Naive thymus-derived CD8-positive, alpha-beta T cell (primary cell): ENCODE measurements around the gene RAPGEF3. TPM values are rescaled to one million over a fixed set of nuclear protein-coding genes. Genes with fewer than 3 reads are reported as not detected.
A peak's percentile ranks its signal among the peaks of the same experiment; 100 is the strongest.

Experiments
- ATAC-seq, 2 donors: fragments of 150-1000 bp; cut with Tn5 transposase in 1 of 2; sonication (Bioruptor Pico), chemical (Tn5 transposase) in 1 of 2; 1 replicate in 1 of 2; 2 replicates in 1 of 2; pipeline ENCODE4 v1.10.0; 2021; ENCODE audit warnings: mild to moderate bottlenecking in 2 of 2, moderate library complexity in 2 of 2
- POLR2A ChIA-PET: fragments of 350-600 bp; sonication (Branson Sonifier 250); formaldehyde crosslinking; loops from one replicate; lab custom pipeline; 2021; ENCODE audit warnings: antibody characterized with exemption; lab: Charles Lee
- DNase-seq, 10 donors: peaks; one replicate each; pipeline versions ENCODE4 v3.0.0 to v3.0.0-alpha.2; 2020 to 2022
- H3K27ac Mint-ChIP-seq, 10 donors: one replicate each; pipeline ENCODE4 v1.8.0; 2020 to 2022; ENCODE audit warnings: mild to moderate bottlenecking in 10 of 10, mixed read lengths in 10 of 10, moderate library complexity in 4 of 10, inconsistent platforms in 1 of 10
- H3K27me3 Mint-ChIP-seq, 5 donors: one replicate each; pipeline ENCODE4 v1.8.0; 2021 to 2022; ENCODE audit warnings: mixed read lengths in 5 of 5
- H3K36me3 Mint-ChIP-seq, 3 donors: one replicate each; pipeline ENCODE4 v1.8.0; 2020 to 2022; ENCODE audit warnings: mixed read lengths in 3 of 3, mild to moderate bottlenecking in 2 of 3, inconsistent platforms in 1 of 3
- H3K4me1 Mint-ChIP-seq, 4 donors: one replicate each; pipeline ENCODE4 v1.8.0; 2021 to 2022; ENCODE audit warnings: mixed read lengths in 4 of 4
- H3K4me3 Mint-ChIP-seq, 10 donors: one replicate each; pipeline ENCODE4 v1.8.0; 2020 to 2022; ENCODE audit warnings: mild to moderate bottlenecking in 10 of 10, mixed read lengths in 10 of 10, moderate library complexity in 6 of 10, inconsistent platforms in 1 of 10
- H3K9me3 Mint-ChIP-seq, 9 donors: one replicate each; pipeline ENCODE4 v1.8.0; 2020 to 2022; ENCODE audit warnings: mixed read lengths in 9 of 9, mild to moderate bottlenecking in 3 of 9, inconsistent platforms in 1 of 9, moderate library complexity in 1 of 9
- polyA plus RNA-seq, 3 donors: library from polyadenylated mRNA; unstranded; fragments of 300-500 nt; fragmentation: Illumina TruSeq; gene quantifications; one replicate each; pipeline ENCODE4 v1.2.3, GENCODE V29; 2021
- total RNA-seq, 8 experiments: library from RNA in 2 of 8; stranded (reverse) in 2 of 8; gene quantifications; one replicate each; pipeline ENCODE4 v1.2.3 and lab custom pipeline; 2021 to 2026

RAPGEF3 gene
- total and polyA plus RNA-seq, 5 experiments from 2014 or later = 0.08 to 0.65 (median 0.27) TPM

DNA sequence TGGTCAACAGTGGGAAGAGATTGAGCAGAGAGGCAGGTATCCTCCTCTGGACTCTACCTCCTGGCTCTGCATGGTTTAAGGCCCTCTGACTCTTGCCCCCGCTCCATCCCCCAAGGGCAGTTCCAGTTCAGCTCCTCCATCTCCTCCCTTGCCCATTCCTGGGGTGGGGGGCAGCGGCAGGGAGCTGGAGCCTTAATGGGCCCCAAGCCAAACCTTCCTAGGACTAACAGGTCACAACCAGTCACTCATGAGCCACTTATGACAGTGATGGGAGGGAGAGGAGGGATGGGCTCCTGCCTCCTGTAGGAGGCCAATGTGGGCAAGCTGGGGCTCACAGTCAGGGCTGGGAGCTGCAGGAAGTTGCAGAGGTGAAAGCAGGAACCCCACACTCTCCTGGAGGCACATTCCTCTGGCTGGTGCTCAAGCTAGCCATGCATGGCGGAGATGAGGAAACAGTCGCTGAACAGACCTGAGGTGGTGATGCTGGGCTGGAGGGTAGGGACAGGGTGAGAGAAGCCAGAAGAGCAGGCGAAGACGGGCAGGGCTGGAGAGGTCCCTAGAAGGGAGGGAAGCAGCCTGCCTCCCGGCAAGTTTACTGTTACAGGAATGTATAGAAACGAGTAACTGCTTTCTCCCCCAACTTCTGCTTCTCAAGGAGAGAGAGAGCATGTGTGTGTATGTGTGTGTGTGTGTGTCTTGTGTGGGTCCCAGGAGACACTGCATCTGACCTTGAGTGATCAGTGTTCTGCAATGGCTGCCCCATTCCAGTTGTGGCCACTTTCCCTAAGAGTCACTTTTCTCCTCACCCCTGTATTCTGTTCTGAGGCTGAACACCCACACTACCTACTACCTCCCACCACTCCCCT, 5.0 kb upstream of the RAPGEF3 start:
- Mint-ChIP-seq H3K27me3 (no peaks in the 10 kb centered on the region), H3K9me3 (no peaks in the 10 kb centered on the region), H3K27ac (peak overlapping the region in 4 of 10 donors; percentile 9 to 22 (median 16)), H3K4me3 (no peak overlapping the region), H3K4me1 (peaks cover 18 to 36% (median 33%) of the 10 kb centered on the region in 4 donors), H3K36me3 (no peaks in the 10 kb centered on the region)
- ATAC-seq = no peak
- POLR2A ChIA-PET = no interaction called here
- no peak for DNase-seq

- POLR2A ChIA-PET = no interaction called here
These were observed 4.3 kb upstream of the RAPGEF3 start for GRCh38 chr12:47762850-47763465.

GRCh38 chr12:47758584-47758833, 171 bp downstream of the RAPGEF3 start:
- Mint-ChIP-seq H3K27ac (peak overlapping the region in 2 of 10 donors; percentile 64 to 73), H3K27me3 (no peaks in the 10 kb centered on the region), H3K4me3 (peak overlapping the region; percentile 66 to 83 (median 75)), H3K9me3 (no peaks in the 10 kb centered on the region), H3K36me3 (no peaks in the 10 kb centered on the region), H3K4me1 (peaks cover 9 to 46% (median 33%) of the 10 kb centered on the region in 4 donors)
- ATAC-seq (no peak), DNase-seq (no peak)
- POLR2A ChIA-PET = interaction anchor here (1.0 to 4.2 kb wide), 4 partner anchors 11 to 54 kb away, joined by 3 to 22 read pairs (median 4); partner anchors contain the start of gene SLC48A1

More at GRCh38 chr12:47762850-47763465, 4.3 kb upstream of the RAPGEF3 start:
- Mint-ChIP-seq H3K4me3 (no peak overlapping the region), H3K4me1 (peaks cover 21 to 41% (median 39%) of the 10 kb centered on the region in 4 donors), H3K9me3 (no peaks in the 10 kb centered on the region), H3K27ac (peak overlapping the region in 1 of 10 donors; percentile 22), H3K36me3 (no peaks in the 10 kb centered on the region), H3K27me3 (no peaks in the 10 kb centered on the region)
- DNase-seq (no peak), ATAC-seq (no peak)

- DNase-seq = no peak
- H3K27ac Mint-ChIP-seq = peak overlapping the region in 6 of 10 donors; percentile 1 to 73 (median 30)
- peaks cover 8 to 48% (median 33%) of the 10 kb centered on the region in 4 donors for H3K4me1 Mint-ChIP-seq
- peak overlapping the region; percentile 66 to 83 (median 75) for H3K4me3 Mint-ChIP-seq
- H3K27me3 Mint-ChIP-seq = no peaks in the 10 kb centered on the region
- H3K9me3 Mint-ChIP-seq = no peaks in the 10 kb centered on the region
- POLR2A ChIA-PET = interaction anchor here (0.6 to 4.2 kb wide), 7 partner anchors 10 to 60 kb away, joined by 3 to 22 read pairs (median 4); partner anchors contain the start of gene SLC48A1
- ATAC-seq = peak in 1 of 2 donors; percentile 26
- H3K36me3 Mint-ChIP-seq = no peaks in the 10 kb centered on the region
These were observed 668 bp downstream of the RAPGEF3 start for GRCh38 chr12:47757840-47758583.

- ATAC-seq (peak in 1 of 2 donors; percentile 27), DNase-seq (no peak)
- peak overlapping the region in 8 of 10 donors; percentile 16 to 82 (median 25) for H3K4me3 Mint-ChIP-seq
- no peaks in the 10 kb centered on the region for H3K9me3 Mint-ChIP-seq
- H3K36me3 Mint-ChIP-seq = no peaks in the 10 kb centered on the region
- POLR2A ChIA-PET = interaction anchor here (0.6 to 4.2 kb wide), 5 partner anchors 13 to 61 kb away, joined by 3 to 22 read pairs (median 4); partner anchors contain the start of gene SLC48A1
- H3K27ac Mint-ChIP-seq = peak overlapping the region in 6 of 10 donors; percentile 48 to 87 (median 58)
- H3K27me3 Mint-ChIP-seq = no peaks in the 10 kb centered on the region
- H3K4me1 Mint-ChIP-seq = peaks cover 8 to 48% (median 33%) of the 10 kb centered on the region in 4 donors
These were observed 1.3 kb downstream of the RAPGEF3 start for GRCh38 chr12:47757364-47757839.

DNA sequence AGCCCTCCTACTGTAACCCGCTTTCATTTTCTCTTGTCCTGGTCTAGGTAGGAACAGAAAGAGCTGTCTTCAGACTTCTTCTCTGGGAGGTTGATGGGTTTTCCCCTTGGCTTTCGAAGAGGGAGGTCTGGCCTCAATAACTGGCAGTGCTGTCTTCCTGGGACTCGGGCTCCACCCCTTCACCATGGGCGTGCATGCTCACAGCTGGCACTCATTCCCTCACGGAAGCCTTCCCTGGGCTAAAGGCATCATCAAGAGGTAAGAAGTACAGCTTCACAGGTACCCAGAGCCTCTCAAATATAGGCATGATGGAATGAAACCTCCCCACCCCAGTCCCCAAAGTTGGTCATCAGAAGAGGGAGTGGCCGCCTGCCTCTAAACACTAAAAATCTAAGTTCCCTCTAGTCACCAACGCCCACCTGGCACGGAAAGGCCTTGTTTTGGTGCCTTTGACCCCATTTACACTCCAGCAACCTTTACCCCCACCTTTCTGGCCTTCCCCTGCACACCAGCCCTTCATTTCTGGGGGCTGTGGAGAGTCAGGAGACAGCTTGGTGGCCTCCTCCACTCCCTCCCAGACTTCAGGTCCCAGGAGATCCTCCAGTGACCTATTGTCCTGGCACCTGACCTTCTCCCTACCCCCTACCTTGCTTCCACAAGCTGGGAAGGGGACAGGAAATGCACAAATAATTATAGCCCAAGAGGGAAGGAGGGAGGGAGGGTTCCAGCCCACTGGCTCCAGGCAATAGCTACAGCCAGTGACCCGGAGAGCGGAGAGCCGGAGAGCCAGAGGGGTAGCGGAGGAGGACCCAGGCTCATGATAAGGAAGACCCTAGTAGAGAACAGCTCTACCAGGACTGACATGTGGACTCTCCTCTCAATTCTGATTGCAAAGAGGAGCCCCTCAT, 2.8 kb downstream of the RAPGEF3 start:
- H3K4me3 Mint-ChIP-seq = peak overlapping the region in 1 of 10 donors; percentile 24

DNA sequence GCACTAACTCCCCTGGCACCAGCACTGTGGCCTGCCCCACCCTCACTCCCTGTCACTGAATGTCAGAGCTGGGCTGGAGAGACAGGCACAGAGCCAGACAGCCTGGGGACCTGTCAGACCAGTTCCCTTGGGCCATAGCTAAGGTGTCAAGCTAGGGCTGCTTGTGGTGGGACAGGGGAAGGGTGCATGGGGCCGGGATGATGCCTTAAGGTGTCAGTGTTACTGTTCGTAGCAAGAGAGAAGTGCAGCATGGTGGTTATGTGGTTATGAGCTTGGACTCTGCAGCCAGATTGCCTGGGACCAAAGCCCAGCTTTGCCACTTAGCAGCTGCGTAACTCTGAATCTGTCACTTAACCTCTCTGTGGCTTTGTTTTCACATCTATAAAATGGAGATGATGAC, 3.8 kb downstream of the RAPGEF3 start:
- no peak overlapping the region for H3K27ac Mint-ChIP-seq
- ATAC-seq = no peak
- POLR2A ChIA-PET = interaction anchor here (3.2 kb wide), 1 partner anchor 13 kb away, joined by 13 read pairs; no protein-coding TSS in a partner anchor
- peaks cover 8 to 48% (median 30%) of the 10 kb centered on the region in 4 donors for H3K4me1 Mint-ChIP-seq
- no peaks in the 10 kb centered on the region for H3K36me3 Mint-ChIP-seq
- DNase-seq = no peak
- H3K9me3 Mint-ChIP-seq = no peaks in the 10 kb centered on the region
- no peak overlapping the region for H3K4me3 Mint-ChIP-seq
- H3K27me3 Mint-ChIP-seq = peaks cover 0 to 2% (median 0%) of the 10 kb centered on the region in 5 donors

More for the DNA sequence above, 2.8 kb downstream of the RAPGEF3 start:
- ATAC-seq (no peak), DNase-seq (no peak)
- no peaks in the 10 kb centered on the region for H3K9me3 Mint-ChIP-seq
- H3K36me3 Mint-ChIP-seq = no peaks in the 10 kb centered on the region
- POLR2A ChIA-PET = interaction anchor here (0.7 to 3.2 kb wide), 2 partner anchors 14 to 99 kb away, joined by 3 to 13 read pairs; no protein-coding TSS in a partner anchor
- peak overlapping the region in 3 of 10 donors; percentile 51 to 62 (median 51) for H3K27ac Mint-ChIP-seq
- H3K27me3 Mint-ChIP-seq = no peaks in the 10 kb centered on the region
- peaks cover 8 to 48% (median 32%) of the 10 kb centered on the region in 4 donors for H3K4me1 Mint-ChIP-seq

DNA sequence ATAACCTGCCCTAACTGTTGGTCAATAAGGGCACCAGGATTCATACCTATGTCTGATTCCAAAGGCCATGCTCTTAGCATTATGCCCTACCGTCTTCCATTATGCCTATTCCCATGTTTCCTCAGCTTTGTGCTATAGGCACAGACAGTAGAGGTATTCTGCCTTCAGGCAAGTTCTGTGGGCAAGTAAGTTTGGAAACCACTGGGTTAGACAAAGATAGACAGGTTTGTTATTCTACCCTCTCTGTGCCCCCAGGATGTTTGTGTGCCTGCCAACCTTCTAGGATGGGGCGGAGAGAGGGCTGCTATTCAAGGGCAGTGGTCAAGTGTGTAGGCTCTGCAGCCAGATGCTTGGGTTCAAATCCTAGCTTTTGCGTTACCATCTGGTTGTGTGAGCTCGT, 4.6 kb downstream of the RAPGEF3 start:
- peaks cover 0 to 4% (median 0%) of the 10 kb centered on the region in 5 donors for H3K27me3 Mint-ChIP-seq
- H3K27ac Mint-ChIP-seq = no peak overlapping the region
- no peaks in the 10 kb centered on the region for H3K9me3 Mint-ChIP-seq
- H3K4me3 Mint-ChIP-seq = no peak overlapping the region
- ATAC-seq = no peak
- peaks cover 8 to 43% (median 28%) of the 10 kb centered on the region in 4 donors for H3K4me1 Mint-ChIP-seq
- POLR2A ChIA-PET = interaction anchor here (0.6 to 3.2 kb wide), 3 partner anchors 12 to 80 kb away, joined by 3 to 13 read pairs (median 4); no protein-coding TSS in a partner anchor
- no peak for DNase-seq
- H3K36me3 Mint-ChIP-seq = no peaks in the 10 kb centered on the region

DNA sequence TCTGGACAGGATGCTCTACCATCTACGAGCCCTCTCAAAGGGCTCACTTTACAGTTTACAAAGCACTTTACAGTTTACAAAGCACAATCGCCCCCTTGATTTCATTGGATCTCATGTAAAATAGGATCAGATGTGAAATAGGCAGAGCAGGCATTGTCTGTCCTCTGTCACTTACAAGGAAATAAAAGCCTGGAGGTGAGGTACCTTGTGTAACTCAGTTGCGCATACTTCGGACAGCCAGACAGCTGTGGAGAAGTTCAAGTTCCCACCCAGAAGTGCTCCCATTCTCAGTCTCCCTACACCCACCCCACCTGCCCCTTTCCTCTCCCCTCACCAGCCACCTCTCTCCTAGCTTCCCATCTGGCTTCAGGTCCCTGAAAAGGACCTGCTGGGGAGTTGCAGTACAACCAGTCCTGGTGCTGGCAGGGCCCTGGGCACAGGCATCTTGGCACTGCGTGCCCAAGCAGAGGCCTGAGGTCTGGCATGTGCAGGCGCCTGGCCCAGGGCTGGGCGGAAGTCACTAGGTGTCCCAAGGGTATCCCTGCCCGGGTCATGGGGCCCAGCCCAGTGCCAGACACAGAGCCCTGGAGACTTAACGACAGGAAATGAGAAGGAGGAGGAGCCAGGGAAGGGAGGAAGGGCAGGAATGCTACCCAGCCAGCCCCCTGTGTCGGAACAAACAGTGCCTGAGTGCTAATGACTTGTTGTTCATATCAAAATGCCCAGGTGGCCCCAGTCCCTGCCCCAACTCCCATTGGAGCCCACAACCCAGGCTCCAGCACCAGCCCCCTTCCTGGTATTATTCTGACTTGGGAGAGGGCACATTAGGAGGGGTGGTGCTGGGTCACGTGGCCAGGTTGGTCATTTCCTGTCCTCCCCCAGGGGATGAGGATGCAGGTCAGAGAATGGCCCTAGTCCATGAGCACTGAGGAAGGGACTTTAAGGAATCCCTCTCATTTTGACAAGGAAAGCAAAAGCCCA, 5.4 kb downstream of the RAPGEF3 start:
- Mint-ChIP-seq H3K36me3 (no peaks in the 10 kb centered on the region), H3K4me3 (no peak overlapping the region), H3K27ac (peak overlapping the region in 3 of 10 donors; percentile 37 to 58 (median 41)), H3K27me3 (peaks cover 0 to 4% (median 0%) of the 10 kb centered on the region in 5 donors), H3K4me1 (peaks cover 8 to 39% (median 23%) of the 10 kb centered on the region in 4 donors), H3K9me3 (no peaks in the 10 kb centered on the region)
- DNase-seq = no peak
- POLR2A ChIA-PET = interaction anchor here (0.6 to 3.2 kb wide), 3 partner anchors 11 to 79 kb away, joined by 3 to 13 read pairs (median 4); no protein-coding TSS in a partner anchor
- no peak for ATAC-seq

GRCh38 chr12:47752552-47752951, 6.1 kb downstream of the RAPGEF3 start:
- Mint-ChIP-seq H3K4me1 (peaks cover 7 to 35% (median 16%) of the 10 kb centered on the region in 4 donors), H3K9me3 (no peaks in the 10 kb centered on the region), H3K27ac (peak overlapping the region in 3 of 10 donors; percentile 37 to 58 (median 41)), H3K4me3 (no peak overlapping the region), H3K27me3 (peaks cover 0 to 4% (median 0%) of the 10 kb centered on the region in 5 donors), H3K36me3 (no peaks in the 10 kb centered on the region)
- POLR2A ChIA-PET = no interaction called here
- no peak for DNase-seq
- no peak for ATAC-seq
